AG04449 (cell line): ENCODE results near the gene SUOX.
A peak's percentile ranks its signal among the peaks of the same experiment; 100 is the strongest.

Experiments
- CTCF ChIA-PET: fragments of 350-600 bp; formaldehyde crosslinking; extraction: SDS; loops from one replicate; lab custom pipeline; 2021; ENCODE audit warnings: antibody characterized with exemption; lab: Yijun Ruan, JAX
- POLR2A ChIA-PET: fragments of 400-600, 350-600 bp; formaldehyde crosslinking; extraction: SDS; loops from one replicate; lab custom pipeline; 2020; ENCODE audit warnings: antibody characterized with exemption, inconsistent platforms; lab: Yijun Ruan, JAX
- DNase-seq: peaks from one replicate; pipeline ENCODE4 v3.0.0-alpha.2; 2010; ENCODE audit warnings: low read depth, low spot score
- H3K4me3 ChIP-seq: 2 replicates; pipeline ENCODE4 v1.5.1; 2011; ENCODE audit warnings: low read depth, mild to moderate bottlenecking, control low read depth, low read length
- TF ChIP-seq, protein P1 (sequence below): IDR thresholded peaks from one replicate; pipeline ENCODE4 v1.5.1; 2011; ENCODE audit warnings: mild to moderate bottlenecking, moderate library complexity, low read length, control low read depth, inconsistent platforms; ENCODE audit not compliant: insufficient read depth; ENCODE audit errors: missing control alignments

Gene SUOX

DNA sequence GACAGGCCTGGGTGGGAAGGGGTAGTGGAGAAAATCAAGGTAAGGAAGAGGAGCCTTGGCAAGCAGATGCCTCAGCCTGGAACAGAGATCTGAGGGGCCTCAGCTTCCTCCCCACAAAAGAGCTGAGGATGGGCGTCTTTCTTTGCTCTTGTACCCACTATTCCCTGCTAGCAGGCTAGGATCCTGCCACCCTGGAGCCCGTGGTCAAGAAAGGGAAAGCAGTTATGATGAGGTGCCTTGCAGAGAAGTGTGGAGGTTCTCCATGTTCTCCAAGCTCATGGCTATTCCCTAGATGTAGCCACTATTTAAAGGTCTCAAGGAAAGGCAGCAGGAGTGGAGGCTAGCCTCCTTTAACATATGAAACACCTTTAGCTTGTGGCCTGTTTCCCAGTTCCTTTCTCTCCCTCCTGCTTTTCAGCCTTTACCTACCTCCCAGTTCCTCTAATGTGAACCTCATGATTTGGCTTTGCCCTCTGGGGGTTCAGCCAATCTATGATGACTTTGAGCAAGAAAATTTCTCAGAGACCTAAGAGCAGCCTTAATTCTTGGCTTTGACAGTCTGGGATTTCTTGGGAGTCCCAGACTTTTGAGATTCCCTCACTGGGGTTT lies 24.9 kb downstream of the SUOX start:
- DNase-seq, result no peak
- peak overlapping the region; percentile 49 for H3K4me3 ChIP-seq
- CTCF ChIA-PET, result interaction anchor here (0.6 to 6.3 kb wide), 6 partner anchors 7 to 283 kb away, joined by 3 to 47 read pairs (median 4); partner anchors contain the start of gene SUOX
- TF ChIP-seq, protein P1, sequence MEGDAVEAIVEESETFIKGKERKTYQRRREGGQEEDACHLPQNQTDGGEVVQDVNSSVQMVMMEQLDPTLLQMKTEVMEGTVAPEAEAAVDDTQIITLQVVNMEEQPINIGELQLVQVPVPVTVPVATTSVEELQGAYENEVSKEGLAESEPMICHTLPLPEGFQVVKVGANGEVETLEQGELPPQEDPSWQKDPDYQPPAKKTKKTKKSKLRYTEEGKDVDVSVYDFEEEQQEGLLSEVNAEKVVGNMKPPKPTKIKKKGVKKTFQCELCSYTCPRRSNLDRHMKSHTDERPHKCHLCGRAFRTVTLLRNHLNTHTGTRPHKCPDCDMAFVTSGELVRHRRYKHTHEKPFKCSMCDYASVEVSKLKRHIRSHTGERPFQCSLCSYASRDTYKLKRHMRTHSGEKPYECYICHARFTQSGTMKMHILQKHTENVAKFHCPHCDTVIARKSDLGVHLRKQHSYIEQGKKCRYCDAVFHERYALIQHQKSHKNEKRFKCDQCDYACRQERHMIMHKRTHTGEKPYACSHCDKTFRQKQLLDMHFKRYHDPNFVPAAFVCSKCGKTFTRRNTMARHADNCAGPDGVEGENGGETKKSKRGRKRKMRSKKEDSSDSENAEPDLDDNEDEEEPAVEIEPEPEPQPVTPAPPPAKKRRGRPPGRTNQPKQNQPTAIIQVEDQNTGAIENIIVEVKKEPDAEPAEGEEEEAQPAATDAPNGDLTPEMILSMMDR, result no peak
- POLR2A ChIA-PET, result interaction anchor here (0.9 kb wide), 1 partner anchor 15 kb away, joined by 3 read pairs; no protein-coding TSS in a partner anchor

DNA sequence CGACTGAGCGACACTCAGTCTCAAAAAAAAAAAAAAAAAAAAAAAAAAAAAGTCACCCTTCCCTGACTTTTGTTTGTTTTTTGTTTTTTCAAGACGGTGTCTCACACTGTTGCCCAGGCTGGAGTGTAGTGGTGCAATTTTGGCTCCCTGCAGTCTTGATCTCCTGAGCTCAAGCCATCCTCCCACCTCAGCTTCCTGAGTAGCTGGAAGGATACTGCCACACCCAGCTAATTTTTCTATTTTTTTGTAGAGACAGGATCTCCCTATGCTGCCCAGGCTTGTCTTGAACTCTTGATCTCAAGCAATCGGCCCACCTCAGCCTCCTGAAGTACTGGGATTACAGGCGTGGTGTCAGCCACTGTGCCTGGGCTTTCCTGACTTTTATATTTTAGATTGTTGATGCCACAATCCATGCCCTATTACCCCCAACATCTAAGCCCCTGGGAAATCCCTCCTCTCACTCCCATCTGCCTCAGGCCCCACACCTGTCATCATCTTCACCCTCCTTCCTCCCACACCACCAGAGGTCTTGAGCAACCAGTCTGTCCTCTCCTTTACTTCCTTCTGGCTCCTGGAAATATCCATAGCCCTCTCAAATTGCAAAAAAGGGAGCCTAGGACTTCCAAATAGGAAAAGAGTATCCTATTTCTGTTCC lies 31.6 kb downstream of the SUOX start:
- POLR2A ChIA-PET, result interaction anchor here (0.7 to 1.2 kb wide), 5 partner anchors 12 to 238 kb away, joined by 3 to 5 read pairs (median 3); partner anchors contain the start of gene RPS26
- CTCF ChIA-PET, result interaction anchor here (0.7 to 9.0 kb wide), 20 partner anchors 9 to 289 kb away, joined by 3 to 168 read pairs (median 8); partner anchors contain the start of genes GDF11, IKZF4, RAB5B and SUOX
- no peak overlapping the region for H3K4me3 ChIP-seq
- TF ChIP-seq, protein P1, result no peak
- no peak for DNase-seq

DNA sequence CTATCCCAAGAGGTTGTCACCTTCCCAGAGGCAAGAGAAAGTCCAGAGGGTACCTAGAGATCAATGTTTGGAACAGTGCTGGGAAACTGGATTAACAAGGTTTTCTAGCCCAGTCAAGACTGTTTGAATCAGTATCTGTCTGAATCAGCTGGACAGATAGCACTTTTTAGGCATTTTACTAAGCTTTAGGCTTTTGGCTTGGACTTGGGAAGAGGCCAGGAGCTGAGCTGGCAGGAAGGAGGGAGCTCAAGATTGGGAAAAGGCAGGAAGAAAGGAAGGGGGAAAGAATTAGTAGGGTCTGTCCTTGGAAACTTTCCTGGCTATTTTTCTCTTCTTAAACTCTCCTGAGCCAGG lies 32.1 kb downstream of the SUOX start:
- ChIA-PET CTCF (interaction anchor here (0.6 to 9.0 kb wide), 25 partner anchors 10 to 304 kb away, joined by 3 to 168 read pairs (median 5); partner anchors contain the start of genes DGKA, GDF11, IKZF4 and RAB5B), POLR2A (interaction anchor here (0.7 to 1.2 kb wide), 7 partner anchors 11 to 291 kb away, joined by 3 to 5 read pairs (median 3); partner anchors contain the start of gene RPS26)
- TF ChIP-seq, protein P1, result no peak
- H3K4me3 ChIP-seq, result no peak overlapping the region
- DNase-seq, result no peak

DNA sequence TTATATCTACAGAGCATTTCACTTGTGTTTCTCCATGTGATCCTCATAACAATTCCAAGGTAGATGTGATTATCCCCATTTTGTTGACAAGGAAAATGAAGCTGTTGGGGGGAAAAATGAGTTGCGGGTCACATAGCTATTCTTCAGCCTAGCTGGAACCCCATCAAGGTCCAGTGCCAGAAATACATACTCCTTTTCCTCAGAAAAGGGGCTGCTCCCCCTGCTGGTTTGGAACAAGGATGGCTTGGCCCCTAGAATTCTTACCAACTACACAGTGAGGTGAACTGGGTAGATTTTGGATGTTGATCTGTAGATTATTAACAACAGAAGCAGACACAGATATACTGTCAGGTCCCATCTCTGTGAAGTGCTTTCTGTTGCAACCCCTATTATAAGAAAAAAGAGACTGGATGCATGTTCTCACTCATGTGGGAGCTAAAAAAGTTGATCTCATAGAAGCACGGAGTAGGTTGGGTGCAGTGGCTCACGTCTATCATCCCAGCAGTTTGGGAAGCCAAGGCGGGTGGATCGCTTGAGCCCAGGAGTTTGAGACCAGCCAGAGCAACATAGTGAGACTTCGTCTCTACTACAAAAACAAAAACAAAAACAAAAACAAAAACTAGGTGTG lies 32.7 kb downstream of the SUOX start:
- POLR2A ChIA-PET, result interaction anchor here (0.7 to 1.2 kb wide), 5 partner anchors 11 to 292 kb away, joined by 3 to 5 read pairs (median 4); no protein-coding TSS in a partner anchor

DNA sequence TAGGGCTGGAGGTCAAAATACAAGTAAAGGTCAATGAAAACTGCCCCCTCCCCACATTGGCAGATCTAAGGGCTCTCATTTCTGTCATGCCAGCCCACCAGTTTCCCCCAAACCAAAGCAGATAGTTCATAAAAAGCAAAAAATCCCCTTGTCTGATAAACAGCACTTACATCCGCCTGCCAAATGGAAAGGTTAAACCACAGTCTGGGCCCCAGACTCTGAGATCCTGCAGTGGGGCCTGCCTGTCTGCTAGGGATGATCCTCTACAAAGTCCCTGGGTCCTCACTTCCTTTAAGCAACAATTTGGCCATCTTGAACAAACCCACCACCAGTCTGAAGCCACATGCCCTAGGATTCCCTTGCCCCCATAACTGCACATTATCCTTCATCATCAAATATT lies 34.9 kb downstream of the SUOX start:
- no peak for DNase-seq
- H3K4me3 ChIP-seq, result no peak overlapping the region
- CTCF ChIA-PET, result interaction anchor here (2.0 to 9.0 kb wide), 4 partner anchors 9 to 293 kb away, joined by 5 to 142 read pairs (median 16); partner anchors contain the start of genes GDF11 and SUOX
- TF ChIP-seq, protein P1, result no peak
- POLR2A ChIA-PET, result no interaction called here

More for the DNA sequence above, 32.7 kb downstream of the SUOX start:
- TF ChIP-seq, protein P1, result peak; percentile 82
- DNase-seq, result no peak
- H3K4me3 ChIP-seq, result no peak overlapping the region
- CTCF ChIA-PET, result interaction anchor here (0.6 to 9.0 kb wide), 27 partner anchors 10 to 305 kb away, joined by 3 to 168 read pairs (median 5); partner anchors contain the start of genes DGKA, GDF11, IKZF4 and RAB5B
